Gastroesophageal sphincter (tissue), 4 donors: ENCODE measurements around the gene ACRBP. TPM values are rescaled to one million over a fixed set of nuclear protein-coding genes. Genes with fewer than 3 reads are reported as not detected.

ENCODE experiments used
- ATAC-seq: fragments of 150-250 bp; one replicate; pipeline ENCODE4 v1.9.1; 2016; ENCODE audit warnings: mild to moderate bottlenecking, moderate library complexity
- H3K27ac ChIP-seq, 4 donors: fragments of 200-600 bp; sonication (generic) in 3 of 4; 1 replicate in 3 of 4; 2 replicates in 1 of 4; pipeline ENCODE4 v1.5.1; 2016 to 2019
- H3K27me3 ChIP-seq: fragments of 200-600 bp; sonication (generic); one replicate; pipeline ENCODE4 v1.5.1; 2019
- H3K36me3 ChIP-seq, 2 donors: fragments of 200-600 bp; sonication (generic); one replicate each; pipeline ENCODE4 v1.5.1; 2019; ENCODE audit warnings: control low read depth in 1 of 2
- H3K4me1 ChIP-seq, 3 donors: fragments of 200-600 bp; sonication (generic); 1 replicate in 2 of 3; 2 replicates in 1 of 3; pipeline ENCODE4 v1.5.1; 2016 to 2019; ENCODE audit warnings: control low read depth in 2 of 3
- H3K4me3 ChIP-seq, 2 donors: fragments of 200-600 bp; sonication (generic); one replicate each; pipeline ENCODE4 v1.5.1; 2019; ENCODE audit warnings: mild to moderate bottlenecking in 1 of 2, moderate library complexity in 1 of 2
- H3K9me3 ChIP-seq, 3 donors: fragments of 200-600 bp; sonication (generic); one replicate each; pipeline ENCODE4 v1.5.1; 2017 to 2019; ENCODE audit warnings: control low read depth in 2 of 3
- CTCF ChIP-seq, 4 experiments: fragments of 200-600 bp in 2 of 4; fragments of 450-650 bp in 2 of 4; sonication (generic) in 1 of 4; IDR thresholded peaks; one replicate each; pipeline ENCODE4 v1.5.1; 2017 to 2019; ENCODE audit warnings: antibody characterized with exemption in 4 of 4, mild to moderate bottlenecking in 2 of 4, moderate library complexity in 2 of 4
- EP300 ChIP-seq: sonication (generic); formaldehyde crosslinking; IDR thresholded peaks from one replicate; pipeline ENCODE4 v1.6.1; 2017; ENCODE audit warnings: antibody characterized with exemption, mild to moderate bottlenecking
- POLR2A ChIP-seq, 2 donors: fragments of 450-650 bp; IDR thresholded peaks; one replicate each; pipeline ENCODE4 v1.6.1; 2017; ENCODE audit warnings: antibody characterized with exemption in 2 of 2, mild to moderate bottlenecking in 2 of 2, moderate library complexity in 1 of 2
- POLR2AphosphoS5 ChIP-seq: sonication (generic); formaldehyde crosslinking; IDR thresholded peaks from one replicate; pipeline ENCODE4 v1.6.1; 2017; ENCODE audit warnings: antibody characterized with exemption
- WGBS, 2 donors: methylation state at CpG; one replicate each; pipeline ENCODE4 v1.1.5; 2018; ENCODE audit warnings: low coverage in 1 of 2; 5-methylcytosine and 5-hydroxymethylcytosine counted together
- total RNA-seq, 4 donors: library from RNA; depleted of rRNA; stranded (reverse); fragments of >200 nt; gene quantifications; one replicate each; pipeline ENCODE4 v1.1.0, GENCODE V29; 2016

ACRBP gene
- total RNA-seq, 4 donors from 2014 or later = 0.81 to 3.2 (median 2.4) TPM; not detected in 1

- peak; percentile 20 for ATAC-seq
- no peaks in the 10 kb centered on the region for H3K27me3 ChIP-seq
- H3K9me3 ChIP-seq = no peaks in the 10 kb centered on the region
- peak overlapping the region in 1 of 4 donors; percentile 39 for H3K27ac ChIP-seq
- 71% methylated on average over 3 of the region's 6 CpGs; no CpG with 5 or more reads in 1 of the 2 donors for WGBS, 2 donors
- no peak for TF ChIP-seq CTCF (IDR thresholded peaks at IDR 0.05)
- TF ChIP-seq EP300 = no peak
- no peak for TF ChIP-seq POLR2A (IDR thresholded peaks at IDR 0.05)
- no peak for TF ChIP-seq POLR2AphosphoS5
- H3K4me1 ChIP-seq = peaks cover 0 to 14% (median 0%) of the 10 kb centered on the region in 3 donors
- H3K36me3 ChIP-seq = peaks cover 0 to 15% of the 10 kb centered on the region in 2 donors
- no peak overlapping the region for H3K4me3 ChIP-seq
Observed at GRCh38 chr12:6644257-6644596, 3.0 kb downstream of the ACRBP start.

GRCh38 chr12:6643569-6644256 lies 3.5 kb downstream of the ACRBP start:
- TF ChIP-seq POLR2A (IDR thresholded peaks at IDR 0.05) = no peak
- no peak for TF ChIP-seq EP300
- no peak for TF ChIP-seq POLR2AphosphoS5
- TF ChIP-seq CTCF (IDR thresholded peaks at IDR 0.05) = no peak
- Histone ChIP-seq H3K4me3 (no peak overlapping the region), H3K4me1 (peaks cover 0 to 14% (median 0%) of the 10 kb centered on the region in 3 donors), H3K27ac (no peak overlapping the region), H3K9me3 (no peaks in the 10 kb centered on the region), H3K27me3 (no peaks in the 10 kb centered on the region), H3K36me3 (peaks cover 0 to 9% of the 10 kb centered on the region in 2 donors)
- 80 to 100% methylated on average over 1 to 5 of the region's 6 CpGs for WGBS, 2 donors
- peak; percentile 22 for ATAC-seq

GRCh38 chr12:6641131-6641530 lies 6.1 kb downstream of the ACRBP start:
- Histone ChIP-seq H3K4me3 (no peak overlapping the region), H3K36me3 (no peaks in the 10 kb centered on the region), H3K9me3 (no peaks in the 10 kb centered on the region), H3K27ac (no peak overlapping the region), H3K4me1 (no peaks in the 10 kb centered on the region), H3K27me3 (no peaks in the 10 kb centered on the region)
- WGBS, 2 donors = 74 to 77% methylated on average over 2 to 4 of the region's 4 CpGs
- ATAC-seq = no peak
- no peak for TF ChIP-seq CTCF (IDR thresholded peaks at IDR 0.05)
- no peak for TF ChIP-seq EP300
- TF ChIP-seq POLR2AphosphoS5 = no peak
- no peak for TF ChIP-seq POLR2A (IDR thresholded peaks at IDR 0.05)

GRCh38 chr12:6640497-6640896 lies 6.7 kb downstream of the ACRBP start:
- no peak overlapping the region for H3K27ac ChIP-seq
- H3K36me3 ChIP-seq = no peaks in the 10 kb centered on the region
- H3K27me3 ChIP-seq = no peaks in the 10 kb centered on the region
- ATAC-seq = no peak
- 63 to 100% methylated on average over 1 of the region's 4 CpGs for WGBS, 2 donors
- H3K4me1 ChIP-seq = no peaks in the 10 kb centered on the region
- H3K4me3 ChIP-seq = no peak overlapping the region
- TF ChIP-seq CTCF (IDR thresholded peaks at IDR 0.05) (no peak), EP300 (no peak), POLR2A (IDR thresholded peaks at IDR 0.05) (no peak), POLR2AphosphoS5 (no peak)
- H3K9me3 ChIP-seq = no peaks in the 10 kb centered on the region

- Histone ChIP-seq H3K36me3 (no peaks in the 10 kb centered on the region), H3K4me3 (no peak overlapping the region), H3K9me3 (no peaks in the 10 kb centered on the region), H3K4me1 (no peaks in the 10 kb centered on the region), H3K27ac (no peak overlapping the region), H3K27me3 (peaks cover 7% of the 10 kb centered on the region)
- ATAC-seq = no peak
- 60 to 69% methylated on average over 4 to 9 of the region's 11 CpGs for WGBS, 2 donors
- TF ChIP-seq CTCF (IDR thresholded peaks at IDR 0.05) (no peak), EP300 (no peak), POLR2AphosphoS5 (no peak), POLR2A (IDR thresholded peaks at IDR 0.05) (no peak)
Observed at GRCh38 chr12:6639151-6639801, 8.0 kb downstream of the ACRBP start.
